Smooth muscle cell (in vitro differentiated cells): ENCODE measurements around the gene NR1H3. TPM values are rescaled to one million over a fixed set of nuclear protein-coding genes. Genes with fewer than 3 reads are reported as not detected.

ENCODE experiments used
- DNase-seq: peaks from one replicate; lab custom pipeline; 2025; ENCODE audit not compliant: unreplicated experiment; lab: John Stamatoyannopoulos, UW
- H2AFZ ChIP-seq: fragments of 200-600 bp; sonication (generic); 2 replicates; pipeline ENCODE4 v1.6.0; 2016; ENCODE audit warnings: antibody characterized with exemption, low read depth, mild to moderate bottlenecking
- H3F3A ChIP-seq: fragments of 200-600 bp; sonication (generic); 2 replicates; pipeline ENCODE4 v1.6.0; 2017; ENCODE audit warnings: antibody characterized with exemption, low read depth
- H3K27ac ChIP-seq: fragments of 200-600 bp; sonication (generic); 2 replicates; pipeline ENCODE4 v1.5.1; 2016; ENCODE audit warnings: low read depth, mild to moderate bottlenecking
- H3K27me3 ChIP-seq: fragments of 200-600 bp; sonication (generic); 2 replicates; pipeline ENCODE4 v1.6.1; 2016; ENCODE audit warnings: low read depth, mild to moderate bottlenecking
- H3K36me3 ChIP-seq: fragments of 200-600 bp; sonication (generic); 2 replicates; pipeline ENCODE4 v1.5.1; 2016; ENCODE audit warnings: low read depth
- H3K4me1 ChIP-seq: fragments of 200-600 bp; sonication (generic); 2 replicates; pipeline ENCODE4 v1.5.1; 2016; ENCODE audit warnings: low read depth
- H3K4me2 ChIP-seq: fragments of 200-600 bp; sonication (generic); 2 replicates; pipeline ENCODE4 v1.6.0; 2016; ENCODE audit warnings: mild to moderate bottlenecking
- H3K4me3 ChIP-seq: fragments of 200-600 bp; sonication (generic); 2 replicates; pipeline ENCODE4 v1.5.1; 2016; ENCODE audit warnings: mild to moderate bottlenecking
- H3K79me2 ChIP-seq: fragments of 200-600 bp; sonication (generic); 2 replicates; pipeline ENCODE4 v1.6.0; 2016; ENCODE audit warnings: low read depth, mild to moderate bottlenecking
- H3K9ac ChIP-seq: fragments of 200-600 bp; sonication (generic); 2 replicates; pipeline ENCODE4 v1.6.0; 2016; ENCODE audit warnings: low read depth
- H3K9me3 ChIP-seq: fragments of 200-600 bp; sonication (generic); replicated peaks from 2 replicates; pipeline ENCODE4 v1.5.1; 2016; ENCODE audit warnings: low read depth
- H4K20me1 ChIP-seq: fragments of 200-600 bp; sonication (generic); 2 replicates; pipeline ENCODE4 v1.6.0; 2016; ENCODE audit warnings: low read depth
- WGBS: methylation state at CpG from one replicate; pipeline ENCODE4 v1.1.7; 2016; ENCODE audit warnings: low lambda C conversion rate; 5-methylcytosine and 5-hydroxymethylcytosine counted together
- polyA plus RNA-seq: library from polyadenylated mRNA; unstranded; fragments of >200 nt; fragmentation: Nextera tagmentation; extraction: Ambion mirVana; gene quantifications from 2 replicates; pipeline ENCODE4 v1.2.1, GENCODE V29; 2016
- total RNA-seq: library from RNA; depleted of rRNA; stranded (reverse); fragments of >200 nt; gene quantifications from 2 replicates; pipeline ENCODE4 v1.2.3, GENCODE V29; 2014
- TF ChIP-seq, protein P1 (sequence below): fragments of 200-600 bp; sonication (generic); IDR thresholded peaks from 2 replicates; pipeline ENCODE4 v1.5.1; 2017; ENCODE audit warnings: borderline replicate concordance, mild to moderate bottlenecking, antibody characterized with exemption; ENCODE audit not compliant: insufficient read depth, poor library complexity, severe bottlenecking

The NR1H3 gene
- total and polyA plus RNA-seq, 2 experiments from 2014 or later, result 8.1 to 13.7 TPM

- no peak overlapping the region for H3K4me2 ChIP-seq
- no peak overlapping the region for H3K9ac ChIP-seq
- TF ChIP-seq, protein P1, sequence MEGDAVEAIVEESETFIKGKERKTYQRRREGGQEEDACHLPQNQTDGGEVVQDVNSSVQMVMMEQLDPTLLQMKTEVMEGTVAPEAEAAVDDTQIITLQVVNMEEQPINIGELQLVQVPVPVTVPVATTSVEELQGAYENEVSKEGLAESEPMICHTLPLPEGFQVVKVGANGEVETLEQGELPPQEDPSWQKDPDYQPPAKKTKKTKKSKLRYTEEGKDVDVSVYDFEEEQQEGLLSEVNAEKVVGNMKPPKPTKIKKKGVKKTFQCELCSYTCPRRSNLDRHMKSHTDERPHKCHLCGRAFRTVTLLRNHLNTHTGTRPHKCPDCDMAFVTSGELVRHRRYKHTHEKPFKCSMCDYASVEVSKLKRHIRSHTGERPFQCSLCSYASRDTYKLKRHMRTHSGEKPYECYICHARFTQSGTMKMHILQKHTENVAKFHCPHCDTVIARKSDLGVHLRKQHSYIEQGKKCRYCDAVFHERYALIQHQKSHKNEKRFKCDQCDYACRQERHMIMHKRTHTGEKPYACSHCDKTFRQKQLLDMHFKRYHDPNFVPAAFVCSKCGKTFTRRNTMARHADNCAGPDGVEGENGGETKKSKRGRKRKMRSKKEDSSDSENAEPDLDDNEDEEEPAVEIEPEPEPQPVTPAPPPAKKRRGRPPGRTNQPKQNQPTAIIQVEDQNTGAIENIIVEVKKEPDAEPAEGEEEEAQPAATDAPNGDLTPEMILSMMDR, result no peak
- H3K4me3 ChIP-seq, result no peak overlapping the region
- peaks cover 14% of the 10 kb centered on the region for H3K4me1 ChIP-seq
- H4K20me1 ChIP-seq, result peaks cover 66% of the 10 kb centered on the region
- H3K79me2 ChIP-seq, result peaks cover 30% of the 10 kb centered on the region
- DNase-seq, result no peak
- no peaks in the 10 kb centered on the region for H3K9me3 ChIP-seq
- WGBS, result 46% methylated on average over 1 of the region's 1 CpG
- H3K27me3 ChIP-seq, result no peaks in the 10 kb centered on the region
- peaks cover 2% of the 10 kb centered on the region for H3F3A ChIP-seq
- peak overlapping the region; percentile 52 for H3K27ac ChIP-seq
- H2AFZ ChIP-seq, result no peak overlapping the region
- no peaks in the 10 kb centered on the region for H3K36me3 ChIP-seq
These were observed 37.4 kb upstream of the NR1H3 start for GRCh38 chr11:47220401-47220821.

DNA sequence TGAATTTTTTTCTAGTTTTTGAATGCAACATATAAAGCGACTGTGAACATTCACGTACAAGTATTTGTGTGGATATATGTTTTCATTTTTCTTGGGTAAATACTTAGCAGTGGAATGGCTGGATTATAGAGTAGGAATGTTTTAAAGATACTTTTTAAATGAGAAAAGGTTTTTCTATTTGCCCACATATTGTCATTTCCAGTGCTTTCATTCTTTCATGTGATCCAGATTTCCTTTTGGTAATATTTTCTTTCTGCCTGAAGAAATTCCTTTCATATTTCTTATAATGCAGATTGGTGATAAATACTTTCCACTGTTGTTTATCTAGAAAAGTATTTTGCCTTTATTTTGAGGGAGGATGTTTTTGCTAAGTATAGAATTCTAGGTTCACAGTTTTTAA, 35.1 kb upstream of the NR1H3 start:
- TF ChIP-seq, protein P1, result no peak
- H3K27ac ChIP-seq, result no peak overlapping the region
- H3K27me3 ChIP-seq, result no peaks in the 10 kb centered on the region
- H3K79me2 ChIP-seq, result peaks cover 22% of the 10 kb centered on the region
- H3K4me3 ChIP-seq, result no peak overlapping the region
- H3K36me3 ChIP-seq, result no peaks in the 10 kb centered on the region
- H3K4me1 ChIP-seq, result peaks cover 3% of the 10 kb centered on the region
- H3F3A ChIP-seq, result peaks cover 2% of the 10 kb centered on the region
- no peak overlapping the region for H2AFZ ChIP-seq
- peaks cover 71% of the 10 kb centered on the region for H4K20me1 ChIP-seq
- H3K9me3 ChIP-seq, result no peaks in the 10 kb centered on the region
- no peak overlapping the region for H3K9ac ChIP-seq
- H3K4me2 ChIP-seq, result no peak overlapping the region
- DNase-seq, result no peak
- 97% methylated on average over 2 of the region's 2 CpGs for WGBS

DNA sequence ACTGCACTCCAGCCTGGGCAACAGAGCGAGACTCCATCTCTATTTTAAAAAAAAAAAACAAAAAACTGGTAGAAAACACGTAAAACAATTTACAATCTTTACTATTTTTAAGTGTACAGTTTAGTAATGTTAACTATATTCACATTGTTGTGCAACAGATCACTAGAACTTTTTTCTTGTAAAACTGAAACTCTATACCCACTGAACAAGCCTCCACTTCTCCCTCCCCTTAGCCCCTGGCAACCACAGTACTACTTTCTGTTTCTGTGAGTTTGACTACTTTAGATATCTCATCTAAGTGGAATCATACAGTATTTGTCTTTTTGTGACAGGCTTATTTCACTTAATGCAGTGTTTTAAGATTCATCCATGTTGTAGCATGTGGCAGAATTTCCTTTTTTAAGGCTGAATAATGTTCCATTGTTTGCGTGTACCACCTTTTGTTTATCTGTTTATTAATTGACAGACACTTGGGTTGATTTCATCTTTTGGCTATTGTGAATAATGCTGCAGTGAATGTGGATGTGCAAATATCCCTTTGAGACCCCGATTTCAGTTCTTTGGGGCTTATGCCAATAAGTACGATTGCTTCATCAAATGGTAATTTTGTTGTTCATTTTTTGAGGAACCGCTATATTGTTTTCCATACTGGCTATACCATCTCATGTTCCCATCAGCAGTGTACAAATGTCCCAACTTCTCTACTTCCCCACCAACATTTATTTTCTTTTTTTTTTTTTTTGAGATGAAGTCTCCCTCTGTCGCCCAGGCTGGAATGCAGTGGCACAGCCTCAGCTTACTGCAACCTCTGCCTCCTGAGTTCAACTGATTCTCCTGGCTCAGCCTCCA, 32.0 kb upstream of the NR1H3 start:
- TF ChIP-seq, protein P1, result no peak
- no peaks in the 10 kb centered on the region for H3F3A ChIP-seq
- H3K9me3 ChIP-seq, result no peaks in the 10 kb centered on the region
- no peaks in the 10 kb centered on the region for H3K27me3 ChIP-seq
- no peak overlapping the region for H2AFZ ChIP-seq
- peaks cover 48% of the 10 kb centered on the region for H4K20me1 ChIP-seq
- no peak overlapping the region for H3K4me3 ChIP-seq
- WGBS, result 98% methylated on average over 7 of the region's 7 CpGs
- H3K9ac ChIP-seq, result no peak overlapping the region
- H3K4me1 ChIP-seq, result no peaks in the 10 kb centered on the region
- peaks cover 3% of the 10 kb centered on the region for H3K79me2 ChIP-seq
- no peak overlapping the region for H3K4me2 ChIP-seq
- H3K27ac ChIP-seq, result no peak overlapping the region
- no peaks in the 10 kb centered on the region for H3K36me3 ChIP-seq
- no peak for DNase-seq

GRCh38 chr11:47229161-47229560, 28.6 kb upstream of the NR1H3 start:
- H3K27ac ChIP-seq, result no peak overlapping the region
- WGBS, result 98% methylated on average over 8 of the region's 8 CpGs
- no peak overlapping the region for H3K4me2 ChIP-seq

More at GRCh38 chr11:47229161-47229560, 28.6 kb upstream of the NR1H3 start:
- Histone ChIP-seq H3K4me3 (no peak overlapping the region), H3K36me3 (no peaks in the 10 kb centered on the region), H4K20me1 (peaks cover 33% of the 10 kb centered on the region), H3K4me1 (peaks cover 5% of the 10 kb centered on the region), H3K9me3 (no peaks in the 10 kb centered on the region), H3F3A (peaks cover 18% of the 10 kb centered on the region), H3K79me2 (peaks cover 3% of the 10 kb centered on the region), H3K9ac (no peak overlapping the region), H3K27me3 (no peaks in the 10 kb centered on the region), H2AFZ (no peak overlapping the region)
- TF ChIP-seq, protein P1, result no peak
- DNase-seq, result no peak
